AG10803 (cell line): ENCODE data around the gene CD36.
A peak's percentile ranks its signal among the peaks of the same experiment; 100 is the strongest.

Source experiments
- DNase-seq: peaks from one replicate; pipeline ENCODE4 v3.0.0; 2010; ENCODE audit warnings: low read depth
- H3K4me3 ChIP-seq: 2 replicates; pipeline ENCODE4 v1.5.1; 2011; ENCODE audit warnings: mild to moderate bottlenecking, low read length, control low read depth
- TF ChIP-seq, protein P1 (sequence below): conservative IDR thresholded peaks from 2 replicates; pipeline ENCODE4 v1.5.1; 2011; ENCODE audit warnings: mild to moderate bottlenecking, low read length, control low read depth, inconsistent platforms

CD36 gene

DNA sequence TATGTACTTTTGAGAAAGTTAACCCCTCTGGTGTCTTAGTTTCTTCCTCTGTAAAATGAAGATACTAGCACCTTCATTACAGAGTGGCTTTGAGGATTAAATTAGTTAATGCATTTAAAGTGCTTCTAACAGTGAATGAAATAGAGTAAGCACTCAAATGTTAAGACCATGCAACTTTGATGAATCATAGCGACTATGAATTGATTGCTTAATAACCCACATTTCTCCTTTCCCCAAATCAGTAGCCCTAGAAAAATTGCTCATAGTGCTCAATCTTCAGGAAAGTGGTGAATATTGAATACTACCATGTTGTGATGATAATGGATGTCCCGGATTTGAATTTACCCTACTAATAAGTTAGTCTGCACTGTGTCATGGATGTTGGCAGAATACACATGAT is 48.1 kb downstream of the CD36 start:
- TF ChIP-seq, protein P1, sequence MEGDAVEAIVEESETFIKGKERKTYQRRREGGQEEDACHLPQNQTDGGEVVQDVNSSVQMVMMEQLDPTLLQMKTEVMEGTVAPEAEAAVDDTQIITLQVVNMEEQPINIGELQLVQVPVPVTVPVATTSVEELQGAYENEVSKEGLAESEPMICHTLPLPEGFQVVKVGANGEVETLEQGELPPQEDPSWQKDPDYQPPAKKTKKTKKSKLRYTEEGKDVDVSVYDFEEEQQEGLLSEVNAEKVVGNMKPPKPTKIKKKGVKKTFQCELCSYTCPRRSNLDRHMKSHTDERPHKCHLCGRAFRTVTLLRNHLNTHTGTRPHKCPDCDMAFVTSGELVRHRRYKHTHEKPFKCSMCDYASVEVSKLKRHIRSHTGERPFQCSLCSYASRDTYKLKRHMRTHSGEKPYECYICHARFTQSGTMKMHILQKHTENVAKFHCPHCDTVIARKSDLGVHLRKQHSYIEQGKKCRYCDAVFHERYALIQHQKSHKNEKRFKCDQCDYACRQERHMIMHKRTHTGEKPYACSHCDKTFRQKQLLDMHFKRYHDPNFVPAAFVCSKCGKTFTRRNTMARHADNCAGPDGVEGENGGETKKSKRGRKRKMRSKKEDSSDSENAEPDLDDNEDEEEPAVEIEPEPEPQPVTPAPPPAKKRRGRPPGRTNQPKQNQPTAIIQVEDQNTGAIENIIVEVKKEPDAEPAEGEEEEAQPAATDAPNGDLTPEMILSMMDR: no peak
- no peak overlapping the region for H3K4me3 ChIP-seq
- DNase-seq: peak; percentile 58

DNA sequence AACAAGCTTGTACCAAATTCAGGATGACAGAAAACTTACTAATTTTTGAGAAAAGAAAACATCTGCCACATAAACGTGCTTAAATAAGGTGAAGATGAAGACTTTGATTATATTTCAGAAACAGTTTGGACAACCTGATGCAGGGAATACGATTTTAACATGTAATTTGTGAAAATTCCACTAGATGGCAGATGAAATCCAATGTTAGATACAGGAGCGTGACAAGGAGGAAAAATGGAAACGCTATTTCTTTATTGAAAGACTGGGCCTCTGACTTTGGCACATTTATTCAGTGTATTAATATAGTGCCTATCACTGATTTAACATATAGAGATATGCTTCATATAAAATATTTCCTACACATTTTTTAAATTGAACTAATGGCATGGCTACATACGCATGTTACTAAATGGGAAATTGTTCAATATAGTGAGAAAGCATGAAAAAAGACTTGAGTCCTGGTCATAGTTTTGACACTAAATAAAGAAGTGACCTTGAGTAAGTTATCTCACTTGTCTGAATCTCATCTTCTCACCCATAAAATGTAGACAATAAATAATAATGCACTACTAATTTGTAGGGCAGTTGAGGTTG is 60.7 kb downstream of the CD36 start:
- TF ChIP-seq, protein P1: peak; percentile 68
- peak; percentile 53 for DNase-seq

DNA sequence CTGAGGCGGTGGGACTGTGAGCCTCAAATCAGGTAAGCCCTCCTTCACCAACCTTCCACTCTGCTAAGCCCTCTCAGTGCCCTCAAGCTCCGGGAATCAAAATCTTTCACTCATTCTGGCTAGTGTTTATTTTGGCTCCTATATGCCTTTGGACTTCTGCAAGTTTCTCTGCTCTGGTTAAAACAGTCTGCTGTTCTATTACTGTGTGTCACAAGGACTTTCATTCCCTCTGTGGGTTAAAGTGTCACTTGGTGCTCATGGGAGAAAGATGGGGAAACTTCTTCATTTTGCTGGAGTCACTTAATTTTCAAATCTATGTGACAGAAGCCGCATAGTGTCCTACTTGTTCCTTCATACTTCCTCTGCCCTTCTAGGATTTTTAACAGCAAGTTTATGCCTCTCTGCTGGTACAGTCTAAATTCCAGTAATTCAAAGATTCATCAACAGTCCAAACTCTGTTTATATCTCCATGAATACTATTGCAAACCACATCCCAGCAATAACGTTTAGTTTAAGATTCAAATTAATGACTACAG is 61.3 kb downstream of the CD36 start:
- TF ChIP-seq, protein P1: no peak
- no peak overlapping the region for H3K4me3 ChIP-seq
- DNase-seq: no peak

More for the DNA sequence above, 60.7 kb downstream of the CD36 start:
- no peak overlapping the region for H3K4me3 ChIP-seq

DNA sequence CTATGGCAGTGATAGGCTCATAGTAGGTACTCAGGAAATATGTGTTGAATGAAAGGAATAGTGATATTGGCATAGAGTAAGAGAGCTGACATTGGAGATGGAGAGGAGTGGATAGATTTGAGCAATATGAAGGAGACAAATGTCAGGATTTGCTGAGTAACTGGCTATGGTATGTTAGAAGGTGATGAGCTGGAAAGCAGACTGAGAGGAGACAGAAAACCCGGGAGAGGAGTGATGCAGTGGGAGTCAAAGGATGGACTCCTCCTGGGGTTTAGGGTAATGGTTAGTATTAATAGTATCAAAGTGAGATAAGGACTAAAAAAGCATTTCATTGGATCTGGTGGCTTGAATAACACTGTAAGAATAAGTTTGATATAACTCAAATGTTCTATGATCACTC is 64.8 kb downstream of the CD36 start:
- DNase-seq: no peak
- TF ChIP-seq, protein P1: no peak
- no peak overlapping the region for H3K4me3 ChIP-seq

DNA sequence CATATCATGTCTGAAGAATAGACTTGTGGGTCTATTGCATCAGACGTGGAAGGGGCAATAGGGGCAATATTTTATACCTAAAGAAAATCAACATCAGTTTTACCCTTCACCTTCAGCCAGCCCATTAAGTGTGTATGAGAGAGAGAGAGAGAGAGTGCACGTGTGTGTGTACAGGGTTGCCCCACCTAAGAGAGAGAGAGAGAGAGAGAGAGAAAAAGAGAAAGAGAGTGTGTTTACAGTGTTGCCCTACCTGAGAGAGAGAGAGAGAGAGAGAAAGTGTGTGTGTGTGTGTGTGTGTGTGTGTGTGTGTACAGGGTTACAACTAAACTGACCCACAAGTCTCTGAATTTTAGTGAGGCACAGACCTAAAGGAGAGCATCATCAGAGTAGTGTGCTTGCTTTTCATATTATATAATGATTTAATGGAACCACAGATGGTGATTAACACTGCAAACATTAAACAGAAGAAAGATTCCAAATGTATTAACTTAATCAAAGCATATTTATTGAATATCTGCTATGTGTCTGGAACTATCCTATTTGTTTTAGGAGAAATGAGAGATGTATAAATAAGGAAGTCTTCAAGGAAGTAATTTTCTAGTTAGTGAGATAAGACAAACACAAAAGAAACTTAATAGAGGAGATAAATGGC is 66.8 kb downstream of the CD36 start:
- TF ChIP-seq, protein P1: no peak
- H3K4me3 ChIP-seq: no peak overlapping the region
- DNase-seq: no peak

DNA sequence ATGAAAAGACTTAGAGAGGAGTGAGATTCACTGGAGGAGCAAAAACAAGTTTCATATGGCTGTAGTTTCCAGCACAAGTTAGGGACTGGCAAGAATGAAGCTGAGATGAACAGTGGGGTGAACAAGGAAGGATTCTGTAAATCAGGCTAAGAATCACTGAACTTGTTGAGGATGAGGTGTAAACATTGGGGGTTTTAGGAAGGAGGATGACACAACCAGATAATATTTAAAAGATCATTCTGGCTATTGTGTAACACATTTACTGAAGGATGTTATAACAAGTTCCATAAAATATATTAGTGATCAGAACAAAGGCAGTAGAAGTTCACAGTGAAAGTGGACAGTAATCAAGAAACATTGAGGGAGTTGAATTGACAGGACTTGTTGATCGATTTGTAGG is 68.9 kb downstream of the CD36 start:
- TF ChIP-seq, protein P1: no peak
- no peak overlapping the region for H3K4me3 ChIP-seq
- peak; percentile 44 for DNase-seq

DNA sequence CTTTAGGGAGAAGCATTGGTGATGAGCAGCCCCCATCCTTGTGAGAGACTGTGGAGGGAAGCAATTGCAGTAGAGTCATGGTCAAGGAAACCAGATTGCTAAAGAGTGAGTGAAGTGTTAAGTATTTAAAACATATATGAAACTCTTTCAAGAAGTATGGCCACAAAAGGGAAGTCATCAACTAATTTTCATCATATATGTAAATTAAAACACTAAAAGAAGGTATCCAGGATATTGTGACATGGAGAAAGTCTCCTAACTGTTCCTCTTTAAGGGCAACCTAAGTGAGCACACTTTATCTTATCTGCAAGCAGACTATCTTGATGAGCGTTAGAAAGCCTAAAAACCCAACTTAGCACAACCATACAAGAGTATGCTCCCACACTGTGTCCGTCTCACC is 69.7 kb downstream of the CD36 start:
- TF ChIP-seq, protein P1: no peak
- no peak for DNase-seq

More for the DNA sequence above, 69.7 kb downstream of the CD36 start:
- no peak overlapping the region for H3K4me3 ChIP-seq
